K562 (cell line): ENCODE data around the gene ANK2. TPM values are rescaled to one million over a fixed set of nuclear protein-coding genes. Genes with fewer than 3 reads are reported as not detected.

ENCODE experiments used
- ATAC-seq: fragments of 200-7000 bp; cut with Tn5 transposase; 3 replicates; pipeline ENCODE4 v1.9.1; 2020; ENCODE audit warnings: moderate library complexity
- BruUV-seq: library from RNA; stranded (reverse); fragments of 400-500 nt; replicated peaks from 2 replicates; lab custom pipeline; 2021; lab: Mats Ljungman, UMichigan
- CTCF ChIA-PET: fragments of 300-600 bp; formaldehyde crosslinking; extraction: SDS; loops from one replicate; lab custom pipeline; 2021; ENCODE audit warnings: low intra/inter-chr PET ratio; lab: Yijun Ruan, JAX
- POLR2A ChIA-PET: fragments of 300-600, 350-650 bp; sonication (Branson Sonifier 250); formaldehyde crosslinking; extraction: SDS; loops from one replicate; lab custom pipeline; 2021; ENCODE audit warnings: antibody characterized with exemption, inconsistent platforms; lab: Yijun Ruan, JAX
- DNase-seq, 4 experiments: peaks; one replicate each; pipeline versions ENCODE4 v3.0.0 to v3.0.0-alpha.2; 2011 to 2018; ENCODE audit warnings: low spot score in 3 of 4, mixed read lengths in 3 of 4; ENCODE audit errors: extremely low read depth in 1 of 4
- FAIRE-seq: peaks from 2 replicates; lab custom pipeline; 2011; peaks lifted over from hg19 to GRCh38; lab: Jason Lieb, UNC
- H2AFZ ChIP-seq: 2 replicates; pipeline ENCODE4 v1.6.0; 2011; ENCODE audit warnings: low read depth, low read length, control low read depth, inconsistent platforms
- H3K27ac ChIP-seq: fragments of 200-600 bp; 3 replicates; pipeline ENCODE4 v1.8.0; 2011; ENCODE audit warnings: low read depth, mild to moderate bottlenecking, control low read depth, inconsistent platforms, low read length, moderate library complexity, mixed read lengths; ENCODE audit errors: extremely low read depth
- H3K27me3 ChIP-seq, 2 experiments: fragments of 300-600 bp in 1 of 2; 2 replicates in 1 of 2; 3 replicates in 1 of 2; pipeline versions ENCODE4 v1.6.0 to v1.8.0; 2011; ENCODE audit warnings: inconsistent platforms in 2 of 2, low read length in 2 of 2, mild to moderate bottlenecking in 1 of 2, mixed read lengths in 1 of 2, moderate library complexity in 1 of 2; ENCODE audit not compliant: control insufficient read depth in 2 of 2, insufficient read depth in 2 of 2
- H3K36me3 ChIP-seq: fragments of 300-600 bp; 3 replicates; pipeline ENCODE4 v1.8.0; 2011; ENCODE audit warnings: mild to moderate bottlenecking, low read length, inconsistent platforms; ENCODE audit not compliant: control insufficient read depth, insufficient read depth
- H3K4me1 ChIP-seq, 2 experiments: fragments of 200-600 bp in 1 of 2; replicated peaks in 1 of 2; 2 replicates in 1 of 2; 3 replicates in 1 of 2; pipeline versions ENCODE4 v1.5.1 to v1.8.0; 2011; ENCODE audit warnings: inconsistent platforms in 2 of 2, low read length in 2 of 2, mild to moderate bottlenecking in 1 of 2, mixed read lengths in 1 of 2, moderate library complexity in 1 of 2; ENCODE audit not compliant: control insufficient read depth in 2 of 2, insufficient read depth in 2 of 2
- H3K4me2 ChIP-seq: 2 replicates; pipeline ENCODE4 v1.6.1; 2011; ENCODE audit warnings: low read length, control low read depth, inconsistent platforms, mixed read lengths; ENCODE audit not compliant: insufficient read depth
- H3K4me3 ChIP-seq: fragments of 200-600 bp; sonication (generic), shearing (Covaris generic); 2 replicates; pipeline ENCODE4 v1.5.1; 2016; ENCODE audit warnings: control low read depth, inconsistent platforms
- H3K79me2 ChIP-seq: fragments of 200-600 bp; 3 replicates; pipeline ENCODE4 v1.8.0; 2011; ENCODE audit warnings: low read length, inconsistent platforms; ENCODE audit not compliant: control insufficient read depth, insufficient read depth
- H3K9ac ChIP-seq, 2 experiments: 2 replicates each; pipeline versions ENCODE4 v1.6.0 to v1.6.1; 2011; ENCODE audit warnings: low read depth in 2 of 2, low read length in 2 of 2, control low read depth in 1 of 2, inconsistent platforms in 1 of 2, mild to moderate bottlenecking in 1 of 2, mixed read lengths in 1 of 2; ENCODE audit not compliant: insufficient read depth in 1 of 2
- H3K9me1 ChIP-seq: one replicate; pipeline ENCODE4 v1.6.0; 2011; ENCODE audit warnings: inconsistent platforms, mild to moderate bottlenecking, low read length, moderate library complexity; ENCODE audit not compliant: control insufficient read depth, insufficient read depth
- H3K9me3 ChIP-seq: replicated peaks from 2 replicates; pipeline ENCODE4 v1.5.1; 2011; ENCODE audit warnings: low read depth, low read length, inconsistent platforms; ENCODE audit not compliant: control insufficient read depth, insufficient read depth
- H4K20me1 ChIP-seq: replicated peaks from 2 replicates; pipeline ENCODE4 v1.6.1; 2011; ENCODE audit warnings: low read length, inconsistent platforms, mixed read lengths; ENCODE audit not compliant: control insufficient read depth, insufficient read depth
- DDX20 ChIP-seq: fragments of 450-650 bp; IDR thresholded peaks from 2 replicates; pipeline ENCODE4 v1.6.1; 2016; ENCODE audit warnings: missing genetic modification characterization, low read depth, mild to moderate bottlenecking, missing compliant biosample characterization, moderate library complexity
- ILF3 ChIP-seq: fragments of 450-650 bp; IDR thresholded peaks from 2 replicates; pipeline ENCODE4 v1.6.1; 2018; ENCODE audit warnings: antibody characterized with exemption, mild to moderate bottlenecking, moderate library complexity, borderline replicate concordance
- KLF16 ChIP-seq: IDR thresholded peaks from 2 replicates; pipeline ENCODE4 v1.6.1; 2016; ENCODE audit warnings: antibody characterized with exemption
- MTA2 ChIP-seq: fragments of 450-650 bp; IDR thresholded peaks from 2 replicates; pipeline ENCODE4 v1.6.1; 2016; ENCODE audit warnings: low read depth
- NEUROD1 ChIP-seq: fragments of 150-350 bp; IDR thresholded peaks from 2 replicates; pipeline ENCODE4 v1.6.1; 2014; ENCODE audit warnings: borderline replicate concordance, low read length, low read depth; ENCODE audit not compliant: partially characterized antibody
- NFE2L1 ChIP-seq: fragments of 450-650 bp; IDR thresholded peaks from 2 replicates; pipeline ENCODE4 v1.6.1; 2016; ENCODE audit warnings: missing genetic modification characterization, low read depth, mild to moderate bottlenecking, missing compliant biosample characterization, moderate library complexity, borderline replicate concordance
- PRMT5 ChIP-seq: sonication (generic); formaldehyde crosslinking; IDR thresholded peaks from 2 replicates; pipeline ENCODE4 v1.5.0; 2020; ENCODE audit warnings: missing genetic modification reagents
- PTBP1 ChIP-seq: fragments of 200-400 bp; formaldehyde crosslinking; IDR thresholded peaks from 2 replicates; pipeline ENCODE4 v1.6.1; 2017; ENCODE audit warnings: low read depth, low read length
- TCF7L2 ChIP-seq: fragments of 150-350 bp; IDR thresholded peaks from 2 replicates; pipeline ENCODE4 v1.6.1; 2016; ENCODE audit warnings: low read depth, mild to moderate bottlenecking, low read length, moderate library complexity
- ZNF174 ChIP-seq: fragments of 250-450 bp; sonication (Bioruptor Pico); IDR thresholded peaks from 2 replicates; pipeline ENCODE4 v1.4.0; 2020; ENCODE audit warnings: mild to moderate bottlenecking
- WGBS: fragments of 100-300 bp; shearing (Covaris generic); methylation state at CpG from one replicate; pipeline ENCODE4 v1.1.6; 2016; ENCODE audit warnings: low coverage, mixed read lengths; ENCODE audit not compliant: insufficient coverage; ENCODE audit errors: missing lambda C conversion rate; 5-methylcytosine and 5-hydroxymethylcytosine counted together
- in situ Hi-C: fragments of 300-500 bp; cut with MboI; formaldehyde crosslinking; loops from 4 replicates; pipeline ENCODE4 v1.15.0; 2018; ENCODE audit warnings: inconsistent platforms, mixed read lengths
- intact Hi-C: fragments of 100-400 bp; cut with micrococcal nuclease; formaldehyde crosslinking; loops from 2 replicates; pipeline ENCODE4 v1.14.2; 2022
- polyA plus RNA-seq, 8 experiments: library from polyadenylated mRNA; depleted of rRNA in 4 of 8; stranded (reverse) in 5 of 8; unstranded in 3 of 8; fragments of >200 nt; fragmentation: Nextera tagmentation in 2 of 8; fragmentation: Illumina TruSeq in 1 of 8; extraction: Ambion mirVana in 2 of 8; extraction: Trizol in 1 of 8; gene quantifications; 2 replicates each; pipeline versions ENCODE4 v1.2.1 to v1.2.3, GENCODE V29; 2011 to 2014; ENCODE audit warnings: inconsistent platforms in 1 of 8, missing spikeins in 1 of 8
- total RNA-seq, 7 experiments: library from RNA; depleted of rRNA in 6 of 7; stranded (reverse); fragments of >200 nt in 6 of 7; fragmentation: Illumina TruSeq in 2 of 7; extraction: Trizol in 2 of 7; gene quantifications; 2 replicates each; pipeline versions ENCODE4 v1.2.1 to v1.2.3, GENCODE V29; 2011 to 2021; ENCODE audit warnings: low replicate concordance in 1 of 7
- TF ChIP-seq, protein P1 (sequence below): fragments of 250-450 bp; sonication (Bioruptor Pico); IDR thresholded peaks from 2 replicates; pipeline ENCODE4 v1.4.0; 2020; ENCODE audit warnings: borderline replicate concordance
- TF ChIP-seq, protein P2 (sequence below): sonication (generic); formaldehyde crosslinking; IDR thresholded peaks from 2 replicates; pipeline ENCODE4 v1.8.0; 2022; ENCODE audit warnings: missing genetic modification reagents, mild to moderate bottlenecking, borderline replicate concordance

Gene ANK2
- total and polyA plus RNA-seq, 9 of the 15 experiments (the other 6 are each of a cell fraction or from before 2014, with no cell fraction given), result 0.07 to 0.24 TPM; not detected in 7

DNA sequence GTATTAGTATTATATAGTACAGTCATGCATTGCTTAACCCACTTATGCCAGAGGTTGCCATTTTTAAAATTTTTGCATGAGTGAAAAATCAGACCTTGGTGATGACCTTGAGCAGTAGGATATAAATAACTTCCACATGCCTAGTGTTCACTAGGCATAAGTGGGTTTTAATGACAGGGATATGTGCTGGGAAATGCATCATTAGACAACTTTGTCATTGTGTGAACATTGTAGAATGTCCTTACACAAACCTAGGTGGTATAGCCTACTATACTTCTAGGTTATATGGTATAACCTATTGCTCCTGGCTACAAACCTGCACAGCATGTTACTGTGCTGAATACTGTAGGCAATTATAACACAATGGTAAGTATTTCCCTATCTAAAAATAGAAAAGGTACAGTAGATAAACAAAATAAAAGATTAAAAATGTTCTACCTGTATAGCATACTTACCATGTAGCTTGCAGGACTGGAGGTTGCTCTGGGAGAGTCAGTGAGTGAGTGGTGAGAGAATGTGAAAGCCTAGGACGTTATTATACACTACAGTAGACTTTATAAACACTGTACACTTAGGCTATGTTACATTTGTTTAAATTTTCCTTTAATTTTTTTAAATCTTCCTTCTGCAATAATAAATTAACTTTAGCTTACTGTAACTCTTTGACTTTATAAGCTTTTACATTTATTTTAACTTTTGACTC, 326.7 kb downstream of the ANK2 start (continued):
- TF ChIP-seq ZNF174 (no peak), NFE2L1 (tag) (no peak), KLF16 (no peak), PRMT5 (CRISPR knock-in tag) (no peak)
- TF ChIP-seq, protein P1, sequence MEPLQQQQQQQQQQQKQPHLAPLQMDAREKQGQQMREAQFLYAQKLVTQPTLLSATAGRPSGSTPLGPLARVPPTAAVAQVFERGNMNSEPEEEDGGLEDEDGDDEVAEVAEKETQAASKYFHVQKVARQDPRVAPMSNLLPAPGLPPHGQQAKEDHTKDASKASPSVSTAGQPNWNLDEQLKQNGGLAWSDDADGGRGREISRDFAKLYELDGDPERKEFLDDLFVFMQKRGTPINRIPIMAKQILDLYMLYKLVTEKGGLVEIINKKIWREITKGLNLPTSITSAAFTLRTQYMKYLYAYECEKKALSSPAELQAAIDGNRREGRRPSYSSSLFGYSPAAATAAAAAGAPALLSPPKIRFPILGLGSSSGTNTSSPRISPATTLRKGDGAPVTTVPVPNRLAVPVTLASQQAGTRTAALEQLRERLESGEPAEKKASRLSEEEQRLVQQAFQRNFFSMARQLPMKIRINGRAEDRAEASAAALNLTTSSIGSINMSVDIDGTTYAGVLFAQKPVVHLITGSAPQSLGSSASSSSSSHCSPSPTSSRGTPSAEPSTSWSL (CRISPR knock-in tag), result no peak
- TF ChIP-seq, all 486 proteins: peak for 0

DNA sequence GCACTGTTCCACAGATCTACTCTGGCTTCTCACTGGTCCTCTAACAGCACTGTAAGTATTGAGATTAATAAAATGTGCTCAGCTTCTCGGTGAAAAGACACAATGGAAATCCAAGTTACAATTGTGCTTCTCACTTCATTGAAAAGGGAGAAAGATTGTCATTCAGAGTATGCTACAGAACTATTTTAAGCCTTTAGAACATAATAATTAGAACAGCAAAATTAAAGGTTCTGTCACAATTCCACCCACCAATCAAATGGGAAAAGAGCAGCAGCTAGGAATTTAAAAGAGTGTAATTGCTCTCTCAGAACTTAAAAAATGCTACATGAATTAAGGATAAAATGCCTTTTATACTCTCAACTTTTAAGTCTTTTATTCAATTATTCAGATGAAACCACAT, 329.4 kb downstream of the ANK2 start:
- FAIRE-seq (no peak), DNase-seq (no peak)
- Histone ChIP-seq H2AFZ (no peak overlapping the region), H3K79me2 (no peaks in the 10 kb centered on the region), H3K36me3 (no peaks in the 10 kb centered on the region), H4K20me1 (no peaks in the 10 kb centered on the region), H3K4me2 (no peak overlapping the region), H3K4me3 (no peak overlapping the region)
- in situ Hi-C loops, result no loop called here
- WGBS, result 0% methylated on average over 1 of the region's 1 CpG
- intact Hi-C loops, result no loop called here
- no TSS peak for BruUV-seq
- TF ChIP-seq PTBP1 (no peak), NEUROD1 (no peak), DDX20 (tag) (no peak), MTA2 (no peak), ILF3 (no peak), TCF7L2 (no peak)
- TF ChIP-seq, protein P2, sequence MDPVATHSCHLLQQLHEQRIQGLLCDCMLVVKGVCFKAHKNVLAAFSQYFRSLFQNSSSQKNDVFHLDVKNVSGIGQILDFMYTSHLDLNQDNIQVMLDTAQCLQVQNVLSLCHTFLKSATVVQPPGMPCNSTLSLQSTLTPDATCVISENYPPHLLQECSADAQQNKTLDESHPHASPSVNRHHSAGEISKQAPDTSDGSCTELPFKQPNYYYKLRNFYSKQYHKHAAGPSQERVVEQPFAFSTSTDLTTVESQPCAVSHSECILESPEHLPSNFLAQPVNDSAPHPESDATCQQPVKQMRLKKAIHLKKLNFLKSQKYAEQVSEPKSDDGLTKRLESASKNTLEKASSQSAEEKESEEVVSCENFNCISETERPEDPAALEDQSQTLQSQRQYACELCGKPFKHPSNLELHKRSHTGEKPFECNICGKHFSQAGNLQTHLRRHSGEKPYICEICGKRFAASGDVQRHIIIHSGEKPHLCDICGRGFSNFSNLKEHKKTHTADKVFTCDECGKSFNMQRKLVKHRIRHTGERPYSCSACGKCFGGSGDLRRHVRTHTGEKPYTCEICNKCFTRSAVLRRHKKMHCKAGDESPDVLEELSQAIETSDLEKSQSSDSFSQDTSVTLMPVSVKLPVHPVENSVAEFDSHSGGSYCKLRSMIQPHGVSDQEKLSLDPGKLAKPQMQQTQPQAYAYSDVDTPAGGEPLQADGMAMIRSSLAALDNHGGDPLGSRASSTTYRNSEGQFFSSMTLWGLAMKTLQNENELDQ, result no peak
- TF ChIP-seq, all 486 proteins: peak for 0
- ChIA-PET CTCF (no interaction called here), POLR2A (no interaction called here)
- ATAC-seq, result no peak
- H3K4me1 ChIP-seq, result no peaks in the 10 kb centered on the region
- no peaks in the 10 kb centered on the region for H3K9me3 ChIP-seq
- H3K9ac ChIP-seq, result no peak overlapping the region
- H3K9me1 ChIP-seq, result no peaks in the 10 kb centered on the region
- H3K27me3 ChIP-seq, result no peaks in the 10 kb centered on the region
- H3K27ac ChIP-seq, result no peak overlapping the region
